ENCODE measurements around the gene PHKA2. TPM values are rescaled to one million over a fixed set of nuclear protein-coding genes. Genes with fewer than 3 reads are reported as not detected.
A peak's percentile ranks its signal among the peaks of the same experiment; 100 is the strongest.

PHKA2 gene
- total RNA-seq, 2 donors from 2014 or later, result 22.0 to 30.2 TPM

DNA sequence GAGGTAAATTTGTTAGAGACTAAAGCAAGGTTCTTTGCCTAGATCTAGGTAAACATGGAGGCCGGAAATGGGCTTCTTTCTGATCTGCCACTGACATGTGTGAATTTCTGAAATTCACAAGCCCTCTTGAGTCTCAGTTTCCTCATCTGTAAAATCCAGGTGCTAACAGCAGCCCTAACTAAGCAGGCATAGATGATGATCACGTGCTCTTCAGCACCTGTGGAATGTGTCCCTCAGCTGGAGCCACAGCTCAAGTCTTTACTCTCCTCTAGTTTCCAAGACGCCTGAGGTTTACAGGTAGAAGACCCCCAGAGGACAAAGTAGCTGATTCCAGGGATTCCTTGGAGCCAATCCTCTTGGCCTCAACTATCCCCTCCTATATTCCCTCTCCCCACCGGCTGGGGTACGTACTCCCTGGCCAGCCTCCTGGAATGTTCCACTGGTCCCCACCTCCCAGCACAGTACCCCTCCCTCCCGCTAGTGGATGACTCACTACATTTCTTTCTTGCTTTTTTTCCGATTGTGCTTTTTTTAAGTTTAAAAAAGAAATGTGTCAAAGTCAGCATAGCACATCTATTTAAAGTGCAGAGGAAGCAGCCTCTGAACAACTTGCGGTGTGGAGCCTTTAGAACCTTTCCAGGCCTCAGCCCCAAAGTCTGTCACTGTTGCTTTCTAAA is 98.4 kb downstream of the PHKA2 start:
- H3K4me1 Mint-ChIP-seq, result no peaks in the 10 kb centered on the region
- peak overlapping the region; percentile 81 for H3K4me3 Mint-ChIP-seq
- peak overlapping the region; percentile 88 for H3K27ac Mint-ChIP-seq
- H3K27me3 Mint-ChIP-seq, result no peaks in the 10 kb centered on the region
- H3K9me3 Mint-ChIP-seq, result no peaks in the 10 kb centered on the region
- ATAC-seq (replicated peaks), result peak; percentile 23
- H3K36me3 Mint-ChIP-seq (ENCODE audit: low read depth), result no peaks in the 10 kb centered on the region

DNA sequence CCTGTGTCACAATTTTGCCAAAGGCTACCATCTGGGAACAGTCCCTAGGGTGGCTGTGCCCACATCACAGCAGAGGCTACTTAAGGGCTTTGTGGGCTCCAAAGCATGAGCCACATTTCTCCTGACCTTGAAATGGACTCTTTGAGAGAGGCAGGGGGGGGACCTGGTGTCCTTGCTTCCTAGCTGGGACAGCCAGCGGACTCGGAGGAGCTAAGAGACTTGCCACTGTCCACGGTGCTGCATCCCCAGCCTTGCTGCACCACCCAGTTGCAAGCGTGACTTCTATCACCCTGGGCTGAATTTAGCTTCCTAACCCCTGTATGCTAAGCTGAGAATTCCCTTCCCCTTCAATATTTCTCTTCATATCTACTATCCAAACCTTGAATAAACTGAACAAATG is 99.0 kb downstream of the PHKA2 start:
- Mint-ChIP-seq H3K27ac (peak overlapping the region; percentile 88), H3K4me3 (peak overlapping the region; percentile 81), H3K9me3 (no peaks in the 10 kb centered on the region), H3K27me3 (no peaks in the 10 kb centered on the region), H3K4me1 (no peaks in the 10 kb centered on the region), H3K36me3 (ENCODE audit: low read depth) (no peaks in the 10 kb centered on the region)
- ATAC-seq (replicated peaks), result no peak

DNA sequence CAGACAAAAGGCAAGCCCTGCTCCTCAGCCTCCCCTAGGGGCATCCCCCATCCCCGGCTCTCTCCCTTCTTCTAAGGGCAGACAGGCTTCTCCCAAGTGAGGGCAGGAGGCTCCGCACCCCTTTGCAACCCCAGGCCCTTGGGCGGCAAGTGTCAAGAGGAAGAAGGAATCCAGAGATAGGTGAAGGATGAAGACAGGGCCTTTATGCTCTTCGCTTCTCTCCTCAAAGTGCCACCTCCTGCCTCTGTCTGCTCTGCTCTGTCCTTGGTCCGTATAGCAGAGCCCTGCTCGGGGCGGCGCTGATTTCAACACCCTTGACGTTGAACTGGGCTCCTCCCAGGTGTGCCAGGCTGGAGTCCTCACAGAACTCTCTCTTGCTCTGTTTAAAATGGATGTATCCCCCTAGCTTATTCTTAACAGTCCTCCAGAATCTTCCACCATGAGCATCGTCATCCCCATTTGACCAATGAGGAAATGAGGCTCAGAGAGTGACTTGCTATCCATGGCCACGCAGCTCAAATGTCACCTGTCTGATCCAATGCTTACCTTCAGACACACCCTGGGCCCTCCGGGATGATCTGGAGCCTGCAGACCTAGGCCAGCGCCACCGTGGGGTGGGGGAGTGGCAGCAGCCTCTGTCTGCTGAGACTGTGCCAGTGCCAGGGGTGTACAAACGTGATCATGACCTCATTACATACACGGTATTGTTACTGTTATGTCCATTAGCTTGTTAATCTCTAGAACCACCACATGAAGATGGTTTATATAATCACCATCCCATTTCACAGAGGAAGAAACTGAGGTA is 99.8 kb downstream of the PHKA2 start:
- no peak for ATAC-seq (replicated peaks)
- Mint-ChIP-seq H3K9me3 (no peaks in the 10 kb centered on the region), H3K36me3 (ENCODE audit: low read depth) (no peaks in the 10 kb centered on the region), H3K4me3 (no peak overlapping the region), H3K4me1 (no peaks in the 10 kb centered on the region), H3K27me3 (no peaks in the 10 kb centered on the region), H3K27ac (no peak overlapping the region)

DNA sequence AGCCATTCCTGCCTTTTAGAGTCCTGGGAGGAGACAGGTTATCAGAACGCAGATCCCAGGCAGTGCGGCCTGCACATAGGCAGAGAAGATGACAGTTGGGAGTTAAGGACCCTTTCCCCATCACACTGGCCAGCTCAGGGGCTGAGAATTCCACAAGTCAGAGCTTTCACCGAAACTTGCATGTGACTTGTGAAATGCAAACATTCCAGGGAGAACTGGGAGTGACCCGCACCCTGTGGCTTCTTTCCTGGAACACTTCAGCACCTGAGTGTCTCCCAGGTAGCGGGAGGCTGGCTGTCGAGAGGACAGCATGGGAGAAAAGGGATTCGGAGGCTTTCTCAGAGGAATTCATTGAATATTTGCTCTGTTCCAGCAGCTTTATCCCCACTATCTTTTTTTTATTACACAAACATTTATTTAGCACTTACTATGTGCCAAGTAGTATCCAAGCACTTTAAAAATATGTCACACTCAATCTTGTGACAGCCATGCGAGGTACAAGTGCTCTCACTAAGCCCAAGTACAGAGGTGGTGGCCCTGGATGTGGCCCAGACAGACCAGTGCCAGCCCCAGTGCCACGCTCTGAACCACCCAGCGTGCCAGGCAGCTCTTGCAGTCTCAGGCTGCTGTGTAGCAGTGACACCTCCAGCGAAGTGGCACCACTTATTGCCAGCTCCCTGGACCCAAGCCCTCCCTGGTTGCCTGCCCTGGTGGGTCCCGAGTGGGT is 100.5 kb downstream of the PHKA2 start:
- no peaks in the 10 kb centered on the region for H3K9me3 Mint-ChIP-seq
- no peaks in the 10 kb centered on the region for H3K36me3 Mint-ChIP-seq (ENCODE audit: low read depth)
- H3K4me3 Mint-ChIP-seq, result no peak overlapping the region
- ATAC-seq (replicated peaks), result no peak
- H3K27ac Mint-ChIP-seq, result no peak overlapping the region
- no peaks in the 10 kb centered on the region for H3K4me1 Mint-ChIP-seq
- H3K27me3 Mint-ChIP-seq, result peaks cover under 1% of the 10 kb centered on the region

DNA sequence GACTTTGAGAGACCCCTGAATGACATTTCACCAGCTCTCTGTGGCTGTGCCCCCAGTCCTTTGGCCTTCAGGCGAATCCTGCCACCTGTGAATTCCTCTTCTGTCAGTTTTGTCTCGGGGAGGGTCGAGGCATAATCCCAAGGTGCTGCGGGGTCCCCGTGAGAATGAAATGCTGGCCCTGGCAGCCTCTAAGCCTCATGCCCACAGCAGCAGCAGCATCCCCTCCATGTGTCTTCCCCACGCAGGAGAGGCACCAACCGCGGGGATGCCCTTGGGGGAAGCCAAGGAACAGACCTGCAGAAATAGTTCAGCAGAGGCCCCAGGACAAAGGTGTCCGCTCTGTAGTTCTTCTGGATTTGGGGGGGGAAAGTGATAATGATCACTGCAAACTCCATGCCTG is 104.8 kb downstream of the PHKA2 start:
- H3K27ac Mint-ChIP-seq, result no peak overlapping the region
- H3K4me3 Mint-ChIP-seq, result no peak overlapping the region
- no peaks in the 10 kb centered on the region for H3K36me3 Mint-ChIP-seq (ENCODE audit: low read depth)
- no peaks in the 10 kb centered on the region for H3K9me3 Mint-ChIP-seq
- ATAC-seq (replicated peaks), result no peak
- H3K4me1 Mint-ChIP-seq, result no peaks in the 10 kb centered on the region
- H3K27me3 Mint-ChIP-seq, result peaks cover 9% of the 10 kb centered on the region

DNA sequence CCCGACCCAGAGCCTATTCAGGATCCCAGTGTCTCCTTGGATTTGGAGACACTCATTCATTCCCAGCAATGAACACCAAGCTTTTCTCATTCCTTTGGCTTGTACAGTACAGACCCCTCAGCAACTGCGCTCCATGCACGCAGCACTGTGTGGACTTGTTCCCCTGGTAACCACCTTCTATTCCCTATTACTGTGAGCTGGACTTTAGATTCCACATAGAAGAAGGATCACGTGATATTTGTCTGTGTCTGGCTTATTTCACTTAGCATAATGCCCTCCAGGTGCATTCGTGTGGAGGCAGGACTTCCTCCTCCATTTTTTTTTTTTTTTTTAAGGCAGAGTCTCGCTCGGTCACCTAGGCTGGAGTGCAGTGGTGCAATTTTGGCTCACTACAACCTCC is 106.4 kb downstream of the PHKA2 start:
- ATAC-seq (replicated peaks), result no peak
- Mint-ChIP-seq H3K27me3 (peaks cover 9% of the 10 kb centered on the region), H3K27ac (no peak overlapping the region), H3K36me3 (ENCODE audit: low read depth) (no peaks in the 10 kb centered on the region), H3K4me3 (no peak overlapping the region), H3K4me1 (no peaks in the 10 kb centered on the region), H3K9me3 (no peaks in the 10 kb centered on the region)

DNA sequence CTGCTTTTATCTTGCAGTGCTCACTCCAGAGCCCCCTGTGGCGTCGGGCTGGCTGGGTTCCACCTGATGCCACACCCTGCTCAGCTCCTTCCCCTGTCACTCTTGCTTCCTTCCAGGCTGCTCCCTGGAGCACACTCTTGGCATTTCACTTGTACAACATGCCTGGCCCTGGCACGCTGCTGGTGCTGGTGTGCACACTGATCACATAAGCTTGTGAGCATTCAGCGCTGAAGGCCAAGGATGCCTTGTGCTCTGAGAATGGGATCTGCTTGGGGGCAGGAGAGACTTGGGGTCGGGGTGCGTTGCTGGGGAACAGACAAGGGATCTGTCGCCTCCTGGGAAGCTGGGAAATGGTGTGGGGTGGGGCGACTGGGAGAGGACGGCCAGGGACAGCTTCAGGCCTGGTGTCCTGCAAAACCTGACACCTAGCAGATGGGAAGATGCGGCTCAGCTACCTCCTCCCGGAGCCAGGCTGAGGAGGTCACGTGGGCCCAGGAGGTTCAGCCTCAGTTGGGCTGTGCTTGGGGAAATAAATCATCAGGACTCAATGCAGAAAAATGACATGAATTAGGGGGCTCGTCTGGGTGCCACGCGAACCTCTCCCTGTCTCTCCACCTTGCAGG is 108.5 kb downstream of the PHKA2 start:
- Mint-ChIP-seq H3K27ac (no peak overlapping the region), H3K27me3 (peaks cover 9% of the 10 kb centered on the region), H3K4me3 (no peak overlapping the region), H3K4me1 (no peaks in the 10 kb centered on the region), H3K36me3 (ENCODE audit: low read depth) (no peaks in the 10 kb centered on the region), H3K9me3 (no peaks in the 10 kb centered on the region)
- ATAC-seq (replicated peaks), result no peak

DNA sequence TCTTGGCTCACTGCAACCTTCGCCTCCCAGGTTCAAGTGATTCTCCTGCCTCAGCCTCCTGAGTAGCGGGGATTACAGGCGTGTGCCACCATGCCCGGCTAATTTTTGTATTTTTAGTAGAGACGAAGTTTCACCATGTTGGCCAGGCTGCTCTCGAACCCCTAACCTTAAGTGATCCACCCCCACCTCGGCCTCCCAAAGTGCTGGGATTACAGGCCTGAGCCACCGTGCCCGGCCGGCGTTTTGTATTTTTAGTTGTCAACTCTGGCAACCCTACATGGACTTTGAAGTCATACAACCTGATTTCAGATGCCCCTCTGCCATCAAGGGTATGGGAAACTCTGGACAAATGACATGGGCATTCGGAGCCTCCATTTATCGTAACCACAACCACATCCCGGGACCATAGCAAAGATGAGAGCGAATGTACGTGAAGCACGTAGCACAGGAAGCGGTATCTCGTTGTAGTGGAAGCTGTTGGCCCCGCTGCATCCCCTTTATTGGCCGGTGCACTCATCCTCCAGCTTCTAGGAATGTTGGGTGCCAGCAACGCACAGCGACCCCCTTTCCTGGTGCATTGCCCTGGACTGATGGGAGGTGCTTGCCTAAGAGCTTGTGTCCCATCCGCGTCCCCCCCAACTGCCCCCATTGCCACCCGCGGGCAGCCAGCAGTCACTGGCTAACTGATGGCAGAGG is 109.2 kb downstream of the PHKA2 start:
- Mint-ChIP-seq H3K4me3 (no peak overlapping the region), H3K36me3 (ENCODE audit: low read depth) (no peaks in the 10 kb centered on the region), H3K27ac (no peak overlapping the region), H3K4me1 (no peaks in the 10 kb centered on the region), H3K27me3 (peaks cover 9% of the 10 kb centered on the region), H3K9me3 (no peaks in the 10 kb centered on the region)
- ATAC-seq (replicated peaks), result no peak

DNA sequence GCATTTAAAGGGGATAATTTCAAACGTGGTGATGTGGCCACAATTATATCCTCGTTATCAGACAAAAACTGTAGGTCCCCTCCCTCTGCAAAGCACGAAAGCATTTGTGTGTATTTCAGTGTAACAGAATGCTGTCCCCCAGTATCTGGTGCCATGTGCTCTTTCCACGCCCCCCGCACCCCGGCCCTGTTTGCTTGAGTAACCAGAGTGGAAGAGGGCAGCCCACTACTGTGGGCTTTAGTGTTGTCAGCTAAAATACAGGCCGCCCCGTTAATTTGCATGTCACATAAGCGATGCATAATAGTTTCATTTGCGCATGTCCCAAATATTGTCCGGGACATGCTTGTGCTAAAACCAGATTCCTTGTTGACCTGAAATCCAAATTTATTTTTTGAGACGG is 110.1 kb downstream of the PHKA2 start:
- Mint-ChIP-seq H3K27ac (no peak overlapping the region), H3K9me3 (no peaks in the 10 kb centered on the region), H3K27me3 (peaks cover 9% of the 10 kb centered on the region)

DNA sequence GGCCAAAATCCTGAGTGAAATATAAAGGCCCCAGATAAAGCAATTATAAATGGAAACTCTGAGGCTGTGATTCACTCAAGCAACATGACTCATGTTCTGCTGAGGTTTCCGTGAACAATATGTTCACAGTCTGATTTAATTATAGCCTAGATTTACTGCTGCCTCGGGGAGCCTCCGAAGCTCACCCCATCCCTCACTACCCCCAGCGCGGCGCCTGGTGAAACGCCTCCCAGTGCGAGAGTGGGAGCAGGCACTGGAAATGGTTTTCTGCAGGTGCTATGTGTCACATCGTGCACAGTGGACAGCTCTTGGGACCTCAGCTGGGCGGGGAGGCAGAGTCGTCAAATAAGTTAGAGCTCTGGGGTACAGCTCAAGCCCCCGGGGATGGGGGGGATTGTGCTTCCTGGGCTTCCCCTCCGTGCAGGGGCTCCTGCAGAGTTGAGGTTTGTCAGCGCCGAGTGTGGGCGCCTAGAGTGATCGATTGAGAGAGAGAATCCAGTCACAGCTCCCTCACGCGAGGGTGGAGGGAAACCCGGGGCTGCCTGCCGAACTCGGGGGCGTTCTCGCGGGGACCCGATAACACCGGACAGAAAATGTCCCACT is 110.6 kb downstream of the PHKA2 start:
- no peaks in the 10 kb centered on the region for H3K9me3 Mint-ChIP-seq
- peak overlapping the region; percentile 45 for H3K4me3 Mint-ChIP-seq
- peak overlapping the region; percentile 77 for H3K27ac Mint-ChIP-seq
- no peaks in the 10 kb centered on the region for H3K36me3 Mint-ChIP-seq (ENCODE audit: low read depth)
- no peaks in the 10 kb centered on the region for H3K4me1 Mint-ChIP-seq
- peaks cover 7% of the 10 kb centered on the region for H3K27me3 Mint-ChIP-seq
- ATAC-seq (replicated peaks), result peak; percentile 98

More for the DNA sequence above, 110.1 kb downstream of the PHKA2 start:
- Mint-ChIP-seq H3K36me3 (ENCODE audit: low read depth) (no peaks in the 10 kb centered on the region), H3K4me3 (peak overlapping the region; percentile 45), H3K4me1 (no peaks in the 10 kb centered on the region)
- no peak for ATAC-seq (replicated peaks)

DNA sequence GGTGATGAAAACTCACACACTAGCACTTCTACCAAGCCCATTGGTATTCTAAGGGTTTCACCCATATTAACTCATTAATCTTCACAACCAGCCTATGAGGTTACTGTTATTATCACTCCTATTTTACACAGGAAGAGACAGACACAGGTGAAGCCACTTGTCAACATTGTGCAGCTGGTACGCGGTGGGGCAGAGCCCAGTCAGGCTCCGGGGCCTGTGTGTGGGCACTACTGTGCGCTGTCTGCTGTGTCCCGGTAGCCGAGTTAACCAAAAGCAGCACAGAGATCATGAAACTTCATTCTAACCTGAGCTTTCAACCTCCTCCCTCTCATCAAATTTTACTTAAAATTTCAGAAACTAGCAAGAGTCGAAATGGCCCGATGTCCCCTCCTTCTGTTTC is 111.3 kb downstream of the PHKA2 start:
- Mint-ChIP-seq H3K27me3 (peaks cover 6% of the 10 kb centered on the region), H3K36me3 (ENCODE audit: low read depth) (no peaks in the 10 kb centered on the region), H3K27ac (peak overlapping the region; percentile 77), H3K9me3 (no peaks in the 10 kb centered on the region), H3K4me1 (no peaks in the 10 kb centered on the region), H3K4me3 (peak overlapping the region; percentile 45)
- ATAC-seq (replicated peaks), result no peak

DNA sequence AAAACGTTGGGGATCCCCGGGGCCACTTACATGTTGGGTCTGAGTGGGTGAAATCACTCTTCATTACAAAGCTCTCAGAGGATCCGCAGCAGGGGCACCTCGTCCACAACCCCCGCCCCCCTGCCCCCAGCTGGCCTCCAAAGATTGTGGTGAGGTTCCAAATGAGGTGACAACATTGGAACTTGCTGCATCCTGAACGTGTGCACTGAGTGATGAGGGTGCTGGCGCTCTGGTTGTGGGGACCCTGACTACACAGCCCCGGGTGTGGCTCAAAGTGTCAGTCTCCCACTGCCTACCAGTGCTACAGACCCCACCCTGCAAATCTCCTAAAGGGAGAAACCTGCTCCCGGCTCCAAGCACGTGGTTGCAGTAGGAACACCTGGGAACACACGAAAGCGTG is 111.9 kb downstream of the PHKA2 start:
- Mint-ChIP-seq H3K36me3 (ENCODE audit: low read depth) (no peaks in the 10 kb centered on the region), H3K9me3 (no peaks in the 10 kb centered on the region), H3K27ac (no peak overlapping the region), H3K4me3 (no peak overlapping the region), H3K27me3 (peaks cover 6% of the 10 kb centered on the region), H3K4me1 (no peaks in the 10 kb centered on the region)
- ATAC-seq (replicated peaks), result no peak

DNA sequence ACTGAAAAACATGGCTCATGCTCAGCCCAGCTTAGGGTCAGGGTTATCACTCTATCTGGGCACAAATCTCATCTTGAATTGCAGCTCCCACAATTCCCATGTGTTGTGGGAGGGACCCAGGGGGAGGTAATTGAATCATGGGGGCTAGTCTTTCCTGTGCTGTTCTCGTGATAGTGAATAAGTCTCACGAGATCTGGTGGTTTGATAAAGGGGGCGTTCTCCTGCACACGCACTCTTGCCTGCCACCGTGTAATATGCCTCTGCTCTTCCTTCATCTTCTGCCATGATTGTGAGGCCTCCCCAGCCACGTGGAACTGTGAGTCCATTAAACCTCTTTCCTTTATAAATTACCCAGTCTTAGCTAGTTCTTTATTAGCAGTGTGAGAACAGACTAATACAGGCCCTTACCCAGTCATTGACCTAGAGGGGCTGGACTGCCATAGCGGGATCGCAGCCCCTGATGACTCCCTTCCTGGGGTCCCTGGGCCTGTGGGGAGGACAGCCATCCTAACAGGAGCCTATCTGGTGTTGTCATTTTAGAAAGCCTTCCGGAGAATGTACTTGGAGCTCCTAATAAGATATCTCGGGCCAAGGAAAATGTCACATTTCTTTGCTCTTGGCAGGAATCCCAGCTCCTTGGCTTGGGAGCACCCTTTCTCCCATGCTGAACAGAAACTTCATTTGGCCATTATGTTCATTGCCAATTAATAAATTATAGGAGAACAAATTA is 112.6 kb downstream of the PHKA2 start:
- Mint-ChIP-seq H3K27me3 (peaks cover 6% of the 10 kb centered on the region), H3K4me1 (no peaks in the 10 kb centered on the region), H3K36me3 (ENCODE audit: low read depth) (no peaks in the 10 kb centered on the region), H3K4me3 (no peak overlapping the region), H3K27ac (no peak overlapping the region), H3K9me3 (no peaks in the 10 kb centered on the region)
- no peak for ATAC-seq (replicated peaks)
